H1 (cell line): Measurements from ENCODE around the gene KIR3DL2. TPM values are rescaled to one million over a fixed set of nuclear protein-coding genes. Genes with fewer than 3 reads are reported as not detected.

Source experiments
- CTCF ChIA-PET: fragments of 300-600 bp; sonication (Branson Sonifier 250); formaldehyde crosslinking; loops from one replicate; lab custom pipeline; 2021; ENCODE audit not compliant: partially characterized antibody; lab: Charles Lee
- POLR2A ChIA-PET: fragments of 300-600 bp; sonication (Branson Sonifier 250); formaldehyde crosslinking; loops from one replicate; lab custom pipeline; 2021; ENCODE audit warnings: inconsistent platforms; ENCODE audit not compliant: partially characterized antibody; lab: Charles Lee
- DNase-seq, 2 experiments: peaks; one replicate each; pipeline versions ENCODE4 v3.0.0 to v3.0.0-alpha.2; 2010 to 2022; ENCODE audit warnings: low spot score in 2 of 2, low read depth in 1 of 2, mixed read lengths in 1 of 2
- FAIRE-seq: peaks from 2 replicates; lab custom pipeline; 2011; peaks lifted over from hg19 to GRCh38; lab: Jason Lieb, UNC
- H2AFZ ChIP-seq: 2 replicates; pipeline ENCODE4 v1.8.1; 2012; ENCODE audit warnings: low read length, inconsistent platforms
- H2AK5ac ChIP-seq: 2 replicates; pipeline ENCODE4 v1.6.1; 2013; ENCODE audit warnings: low read depth, low read length
- H2BK120ac ChIP-seq: replicated peaks from 2 replicates; pipeline ENCODE3; 2013; ENCODE audit warnings: low read depth, low read length, inconsistent platforms
- H2BK12ac ChIP-seq: 2 replicates; pipeline ENCODE4 v1.6.1; 2013; ENCODE audit warnings: low read depth, low read length
- H2BK15ac ChIP-seq: 2 replicates; pipeline ENCODE4 v1.6.1; 2013; ENCODE audit warnings: low read length
- H2BK20ac ChIP-seq: 2 replicates; pipeline ENCODE4 v1.6.1; 2013; ENCODE audit warnings: low read length
- H2BK5ac ChIP-seq: 2 replicates; pipeline ENCODE4 v1.6.1; 2013; ENCODE audit warnings: low read depth, low read length
- H3K14ac ChIP-seq: 2 replicates; pipeline ENCODE4 v1.6.1; 2013; ENCODE audit warnings: inconsistent platforms; ENCODE audit not compliant: insufficient read length
- H3K18ac ChIP-seq: 2 replicates; pipeline ENCODE4 v1.6.1; 2013; ENCODE audit warnings: low read length; ENCODE audit errors: extremely low read depth
- H3K23ac ChIP-seq: 2 replicates; pipeline ENCODE4 v1.6.1; 2013; ENCODE audit warnings: inconsistent platforms; ENCODE audit not compliant: insufficient read length
- H3K23me2 ChIP-seq: 2 replicates; pipeline ENCODE4 v1.6.1; 2013; ENCODE audit warnings: low read depth, low read length
- H3K27ac ChIP-seq: 2 replicates; pipeline ENCODE4 v1.6.1; 2011; ENCODE audit warnings: low read depth, low read length, inconsistent platforms
- H3K27me3 ChIP-seq, 4 experiments: replicated peaks in 1 of 4; 1 replicate in 1 of 4; 2 replicates in 3 of 4; pipeline versions ENCODE4 v1.6.1 to v1.8.1; 2011 to 2013; ENCODE audit warnings: low read length in 3 of 4, mild to moderate bottlenecking in 3 of 4, inconsistent platforms in 2 of 4, mixed read lengths in 2 of 4, moderate library complexity in 1 of 4; ENCODE audit not compliant: control insufficient read depth in 3 of 4, insufficient read depth in 3 of 4; ENCODE audit errors: extremely low read depth in 1 of 4
- H3K36me3 ChIP-seq, 4 experiments: 2 replicates each; pipeline versions ENCODE4 v1.6.1 to v1.8.1; 2011 to 2013; ENCODE audit warnings: mild to moderate bottlenecking in 4 of 4, low read length in 3 of 4, moderate library complexity in 2 of 4, control low read depth in 1 of 4, inconsistent platforms in 1 of 4; ENCODE audit not compliant: insufficient read depth in 4 of 4, control insufficient read depth in 2 of 4
- H3K4ac ChIP-seq: replicated peaks from 2 replicates; pipeline ENCODE3; 2013; ENCODE audit warnings: low read length, low read depth, mixed read lengths, inconsistent platforms; ENCODE audit not compliant: insufficient read length
- H3K4me1 ChIP-seq, 4 experiments: replicated peaks in 1 of 4; 1 replicate in 1 of 4; 2 replicates in 3 of 4; pipeline versions ENCODE4 v1.6.1 to v1.8.1; 2011 to 2013; ENCODE audit warnings: low read length in 3 of 4, inconsistent platforms in 2 of 4, mixed read lengths in 1 of 4; ENCODE audit not compliant: insufficient read depth in 4 of 4, control insufficient read depth in 3 of 4
- H3K4me2 ChIP-seq, 2 experiments: 2 replicates each; pipeline versions ENCODE4 v1.6.1 to v1.8.1; 2011 to 2013; ENCODE audit warnings: low read depth in 2 of 2, low read length in 2 of 2, control low read depth in 1 of 2, inconsistent platforms in 1 of 2, mild to moderate bottlenecking in 1 of 2; ENCODE audit not compliant: insufficient read depth in 1 of 2
- H3K4me3 ChIP-seq, 4 experiments: fragments of 200-600, 300-600 bp in 1 of 4; sonication (generic), shearing (Covaris generic), sonication (Bioruptor Twin) in 1 of 4; 2 replicates each; pipeline versions ENCODE4 v1.5.1 to v1.8.1; 2011 to 2016; ENCODE audit warnings: low read length in 4 of 4, low read depth in 3 of 4, control low read depth in 2 of 4, inconsistent platforms in 2 of 4, mild to moderate bottlenecking in 2 of 4, mixed read lengths in 1 of 4, moderate library complexity in 1 of 4; ENCODE audit not compliant: insufficient read depth in 2 of 4; ENCODE audit errors: extremely low read depth in 1 of 4
- H3K56ac ChIP-seq: replicated peaks from 2 replicates; pipeline ENCODE3; 2013; ENCODE audit warnings: low read depth, mild to moderate bottlenecking, mixed read lengths, low read length, inconsistent platforms; ENCODE audit not compliant: insufficient read length
- H3K79me1 ChIP-seq: 2 replicates; pipeline ENCODE4 v1.6.1; 2013; ENCODE audit warnings: low read depth, low read length, control low read depth
- H3K79me2 ChIP-seq, 2 experiments: 2 replicates each; pipeline versions ENCODE4 v1.6.1 to v1.8.1; 2012 to 2013; ENCODE audit warnings: low read length in 2 of 2, mild to moderate bottlenecking in 2 of 2, inconsistent platforms in 1 of 2; ENCODE audit not compliant: insufficient read depth in 2 of 2, control insufficient read depth in 1 of 2
- H3K9ac ChIP-seq, 4 experiments: replicated peaks in 1 of 4; 1 replicate in 1 of 4; 2 replicates in 3 of 4; pipeline versions ENCODE4 v1.6.1 to v1.8.1; 2011 to 2013; ENCODE audit warnings: low read depth in 3 of 4, low read length in 3 of 4, control low read depth in 2 of 4, mild to moderate bottlenecking in 2 of 4, moderate library complexity in 2 of 4, inconsistent platforms in 1 of 4; ENCODE audit errors: extremely low read depth in 1 of 4
- H3K9me3 ChIP-seq, 2 experiments: 2 replicates each; pipeline versions ENCODE4 v1.6.1 to v1.8.1; 2012 to 2013; ENCODE audit warnings: mild to moderate bottlenecking in 2 of 2, moderate library complexity in 2 of 2, control low read depth in 1 of 2, inconsistent platforms in 1 of 2, low read depth in 1 of 2, low read length in 1 of 2, mixed read lengths in 1 of 2; ENCODE audit not compliant: insufficient read depth in 2 of 2
- H4K20me1 ChIP-seq, 2 experiments: replicated peaks in 1 of 2; 2 replicates each; pipeline versions ENCODE3 to v1.8.1; 2011 to 2013; ENCODE audit warnings: inconsistent platforms in 2 of 2, low read length in 2 of 2, mild to moderate bottlenecking in 1 of 2; ENCODE audit not compliant: insufficient read depth in 2 of 2, control insufficient read depth in 1 of 2
- H4K5ac ChIP-seq: 2 replicates; pipeline ENCODE4 v1.6.1; 2013; ENCODE audit warnings: low read length, low read depth, mixed read lengths, inconsistent platforms; ENCODE audit not compliant: insufficient read length
- H4K8ac ChIP-seq: 2 replicates; pipeline ENCODE4 v1.8.0; 2013; ENCODE audit warnings: mild to moderate bottlenecking, moderate library complexity, low read length, inconsistent platforms; ENCODE audit not compliant: insufficient read depth; ENCODE audit errors: extremely low read depth
- H4K91ac ChIP-seq: replicated peaks from 2 replicates; pipeline ENCODE3; 2013; ENCODE audit warnings: low read length, mixed read lengths, inconsistent platforms; ENCODE audit not compliant: insufficient read length
- BACH1 ChIP-seq: IDR thresholded peaks from 2 replicates; pipeline ENCODE4 v1.6.1; 2012; ENCODE audit warnings: low read length, improper control_type of control experiment
- CHD2 ChIP-seq: IDR thresholded peaks from 2 replicates; pipeline ENCODE4 v1.6.1; 2012; ENCODE audit warnings: low read length, improper control_type of control experiment
- CREB1 ChIP-seq: IDR thresholded peaks from 2 replicates; pipeline ENCODE4 v1.6.1; 2012; ENCODE audit warnings: inconsistent platforms
- EGR1 ChIP-seq: IDR thresholded peaks from 2 replicates; pipeline ENCODE4 v1.6.1; 2011; ENCODE audit warnings: low read depth, low read length, borderline replicate concordance
- EP300 ChIP-seq, 2 experiments: IDR thresholded peaks; 1 replicate in 1 of 2; 2 replicates in 1 of 2; pipeline ENCODE4 v1.6.1; 2011 to 2012; ENCODE audit warnings: low read depth in 2 of 2, low read length in 2 of 2, mild to moderate bottlenecking in 2 of 2, borderline replicate concordance in 1 of 2, inconsistent platforms in 1 of 2, moderate library complexity in 1 of 2
- HDAC2 ChIP-seq, 2 experiments: fragments of 300-600 bp in 1 of 2; sonication (generic) in 1 of 2; IDR thresholded peaks; 2 replicates each; pipeline ENCODE4 v1.6.1; 2011 to 2012; ENCODE audit warnings: low read depth in 2 of 2, low read length in 2 of 2, mild to moderate bottlenecking in 2 of 2, moderate library complexity in 2 of 2, borderline replicate concordance in 1 of 2, inconsistent platforms in 1 of 2
- NANOG ChIP-seq: IDR thresholded peaks from 2 replicates; pipeline ENCODE4 v1.6.1; 2011; ENCODE audit warnings: low read length, low read depth, mild to moderate bottlenecking, inconsistent platforms; ENCODE audit not compliant: insufficient read depth, poor library complexity, severe bottlenecking
- NRF1 ChIP-seq: IDR thresholded peaks from 2 replicates; pipeline ENCODE4 v1.6.1; 2011; ENCODE audit warnings: mild to moderate bottlenecking, low read depth, low read length, improper control_type of control experiment
- WGBS, 2 experiments: shearing (Covaris generic) in 1 of 2; methylation state at CpG; one replicate each; pipeline versions ENCODE4 v1.1.6 to v1.1.7; 2013 to 2015; ENCODE audit warnings: low lambda C conversion rate in 2 of 2, mixed read lengths in 2 of 2, inconsistent platforms in 1 of 2, low coverage in 1 of 2, missing lambda C conversion rate in 1 of 2; ENCODE audit not compliant: insufficient replicate concordance in 2 of 2, insufficient coverage in 1 of 2, insufficient read length in 1 of 2; ENCODE audit errors: extremely low coverage in 1 of 2, missing lambda C conversion rate in 1 of 2; 5-methylcytosine and 5-hydroxymethylcytosine counted together
- polyA plus RNA-seq, 7 experiments: library from polyadenylated mRNA; depleted of rRNA in 3 of 7; stranded (reverse) in 5 of 7; unstranded in 2 of 7; fragments of >200 nt in 5 of 7; fragments of 200-250 nt in 2 of 7; gene quantifications; 1 replicate in 5 of 7; 2 replicates in 1 of 7; 4 replicates in 1 of 7; pipeline versions ENCODE4 v1.2.1 to v1.2.3, GENCODE V29; 2011 to 2013; ENCODE audit warnings: missing spikeins in 2 of 7, mixed read lengths in 2 of 7
- total RNA-seq: library from RNA; stranded (reverse); fragmentation: NEBNext Ultra II Directional; extraction: Animal tissue kit (Norgen Biotek cat#: 25700); gene quantifications from 2 replicates; pipeline ENCODE4 v1.2.1, GENCODE V29; 2021
- TF ChIP-seq, protein P1 (sequence below): IDR thresholded peaks from 2 replicates; pipeline ENCODE4 v1.6.1; 2011; ENCODE audit warnings: low read length, improper control_type of control experiment

Gene KIR3DL2
- total and polyA plus RNA-seq, 2 of the 8 experiments (the other 6 are each of a cell fraction or from before 2014, with no cell fraction given): not detected

DNA sequence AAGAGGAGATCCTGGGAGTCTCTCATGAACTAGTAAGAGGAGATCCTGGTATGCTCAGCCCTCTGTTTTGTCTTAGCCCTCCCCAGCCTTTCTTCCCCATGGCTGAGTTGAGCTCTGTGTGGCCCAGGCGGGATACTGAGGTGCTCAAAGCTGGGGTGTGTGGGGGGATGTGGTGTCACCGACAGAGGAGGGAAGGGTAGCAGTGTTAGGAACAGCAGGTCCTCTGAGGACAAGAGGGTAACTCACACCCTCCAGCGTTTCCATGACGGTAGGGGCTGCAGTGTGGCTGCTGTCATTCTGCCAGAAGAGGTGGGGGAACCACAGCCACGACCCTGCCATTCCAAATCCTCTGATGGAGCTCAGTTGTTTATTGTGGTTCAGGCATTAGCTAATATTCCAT, 46.1 kb upstream of the KIR3DL2 start:
- Histone ChIP-seq H3K79me2 (no peaks in the 10 kb centered on the region), H3K14ac (no peak overlapping the region), H2BK15ac (no peak overlapping the region), H2BK5ac (no peak overlapping the region), H4K8ac (no peak overlapping the region), H4K91ac (no peak overlapping the region), H3K18ac (no peak overlapping the region), H2BK20ac (no peak overlapping the region), H3K23me2 (no peaks in the 10 kb centered on the region), H3K27me3 (no peaks in the 10 kb centered on the region), H2BK12ac (no peak overlapping the region), H2AFZ (no peak overlapping the region), H3K36me3 (no peaks in the 10 kb centered on the region; a peak in 1 of 8 replicates), H3K27ac (no peak overlapping the region), H3K56ac (no peak overlapping the region), H4K20me1 (no peaks in the 10 kb centered on the region), H4K5ac (no peak overlapping the region), H3K4me1 (no peaks in the 10 kb centered on the region), H3K4ac (no peak overlapping the region), H2BK120ac (no peak overlapping the region), H3K9me3 (peaks cover 65 to 75% of the 10 kb centered on the region in 2 experiments), H3K23ac (no peak overlapping the region), H3K79me1 (no peaks in the 10 kb centered on the region), H3K4me3 (no peak overlapping the region), H2AK5ac (no peak overlapping the region), H3K9ac (no peak overlapping the region), H3K4me2 (no peak overlapping the region)
- ChIA-PET POLR2A (no interaction called here), CTCF (no interaction called here)
- 61% methylated on average over 5 of the region's 5 CpGs; no CpG with 5 or more reads in 1 of the 2 experiments for WGBS, 2 experiments
- FAIRE-seq: no peak
- no peak for DNase-seq
- TF ChIP-seq HDAC2 (IDR thresholded peaks at IDR 0.05; ENCODE audit: borderline replicate concordance in 1 of 2, low read depth in 2 of 2, low read length in 2 of 2) (no peak), NRF1 (no peak), BACH1 (no peak), CREB1 (no peak), EGR1 (no peak), EP300 (IDR thresholded peaks at IDR 0.05; ENCODE audit: borderline replicate concordance in 1 of 2, low read depth in 2 of 2, low read length in 2 of 2) (no peak), NANOG (no peak), CHD2 (no peak)
- TF ChIP-seq, protein P1, sequence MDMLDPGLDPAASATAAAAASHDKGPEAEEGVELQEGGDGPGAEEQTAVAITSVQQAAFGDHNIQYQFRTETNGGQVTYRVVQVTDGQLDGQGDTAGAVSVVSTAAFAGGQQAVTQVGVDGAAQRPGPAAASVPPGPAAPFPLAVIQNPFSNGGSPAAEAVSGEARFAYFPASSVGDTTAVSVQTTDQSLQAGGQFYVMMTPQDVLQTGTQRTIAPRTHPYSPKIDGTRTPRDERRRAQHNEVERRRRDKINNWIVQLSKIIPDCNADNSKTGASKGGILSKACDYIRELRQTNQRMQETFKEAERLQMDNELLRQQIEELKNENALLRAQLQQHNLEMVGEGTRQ: no peak
